HTR-8/SVneo (cell line): Measurements from ENCODE around the gene AIF1.

ENCODE experiments used
- DNase-seq: peaks from one replicate; pipeline ENCODE4 v3.0.0; 2011; ENCODE audit warnings: low spot score, mixed read lengths; ENCODE audit not compliant: insufficient read length
- FAIRE-seq: peaks from 2 replicates; lab custom pipeline; 2011; peaks lifted over from hg19 to GRCh38; lab: Jason Lieb, UNC

Gene AIF1

GRCh38 chr6:31614684-31615578, at the start of gene AIF1:
AIF1 (plus strand) TSS chr6:31615234; CDS start chr6:31615330, 96 bp downstream.
- FAIRE-seq (no peak), DNase-seq (no peak)

GRCh38 chr6:31567531-31568370, 47.3 kb upstream of the AIF1 start:
- DNase-seq (no peak), FAIRE-seq (no peak)

GRCh38 chr6:31568537-31568961, 46.5 kb upstream of the AIF1 start:
- FAIRE-seq (no peak), DNase-seq (no peak)

- FAIRE-seq: no peak
- no peak for DNase-seq
Observed at GRCh38 chr6:31569861-31570536, 45.0 kb upstream of the AIF1 start.

- no peak for DNase-seq
- no peak for FAIRE-seq
Observed at GRCh38 chr6:31572041-31572911, 42.8 kb upstream of the AIF1 start, which contains the start of gene LTA. LTA (plus strand) TSS chr6:31572289; CDS start chr6:31572743, 454 bp downstream.

GRCh38 chr6:31573239-31574105, 41.6 kb upstream of the AIF1 start:
- no peak for DNase-seq
- no peak for FAIRE-seq

- no peak for FAIRE-seq
- DNase-seq: no peak
Observed at GRCh38 chr6:31574106-31575061, 40.6 kb upstream of the AIF1 start.

- FAIRE-seq (no peak), DNase-seq (no peak)
Observed at GRCh38 chr6:31575335-31575901, 39.6 kb upstream of the AIF1 start, which contains the start of gene TNF. TNF (plus strand) TSS chr6:31575565; CDS start chr6:31575742, 177 bp downstream.

- FAIRE-seq (no peak), DNase-seq (no peak)
Observed at GRCh38 chr6:31575952-31576685, 38.9 kb upstream of the AIF1 start.

GRCh38 chr6:31576897-31577578, 38.0 kb upstream of the AIF1 start:
- FAIRE-seq (no peak), DNase-seq (no peak)

- DNase-seq (no peak), FAIRE-seq (no peak)
Observed at GRCh38 chr6:31577579-31577966, 37.5 kb upstream of the AIF1 start.

- DNase-seq (no peak), FAIRE-seq (no peak)
Observed at GRCh38 chr6:31578184-31579118, 36.6 kb upstream of the AIF1 start.

- FAIRE-seq: no peak
- DNase-seq: no peak
Observed at GRCh38 chr6:31579119-31579505, 35.9 kb upstream of the AIF1 start.

- FAIRE-seq: no peak
- DNase-seq: no peak
Observed at GRCh38 chr6:31579546-31580437, 35.2 kb upstream of the AIF1 start.
